ENCODE results near the gene DYNC1I1.

Gene DYNC1I1

GRCh38 chr7:95865716-95866371, 93.5 kb downstream of the DYNC1I1 start:
- DNase-seq: no peak

GRCh38 chr7:95867309-95867708, 95.0 kb downstream of the DYNC1I1 start:
- DNase-seq: no peak

- DNase-seq: peak; percentile 11
Observed at GRCh38 chr7:95871075-95871848, 98.9 kb downstream of the DYNC1I1 start.

GRCh38 chr7:95871896-95872295, 99.5 kb downstream of the DYNC1I1 start:
- no peak for DNase-seq

- no peak for DNase-seq
Observed at GRCh38 chr7:95874129-95874528, 101.8 kb downstream of the DYNC1I1 start.

- no peak for DNase-seq
Observed at GRCh38 chr7:95874541-95875265, 102.3 kb downstream of the DYNC1I1 start.

- no peak for DNase-seq
Observed at GRCh38 chr7:95875519-95875918, 103.2 kb downstream of the DYNC1I1 start.

- DNase-seq: no peak
Observed at GRCh38 chr7:95878677-95879076, 106.3 kb downstream of the DYNC1I1 start.

- DNase-seq: no peak
Observed at GRCh38 chr7:95881597-95881996, 109.2 kb downstream of the DYNC1I1 start.

GRCh38 chr7:95883217-95883616, 110.9 kb downstream of the DYNC1I1 start:
- DNase-seq: no peak

- DNase-seq: no peak
Observed at GRCh38 chr7:95886501-95887090, 114.2 kb downstream of the DYNC1I1 start.

- DNase-seq: no peak
Observed at GRCh38 chr7:95893484-95893883, 121.1 kb downstream of the DYNC1I1 start.

GRCh38 chr7:95897557-95898251, 125.3 kb downstream of the DYNC1I1 start:
- DNase-seq: peak; percentile 95

GRCh38 chr7:95899919-95900513, 127.7 kb downstream of the DYNC1I1 start:
- no peak for DNase-seq

- no peak for DNase-seq
Observed at GRCh38 chr7:95901006-95901405, 128.7 kb downstream of the DYNC1I1 start.

GRCh38 chr7:95904099-95904498, 131.7 kb downstream of the DYNC1I1 start:
- no peak for DNase-seq

GRCh38 chr7:95905167-95905566, 132.8 kb downstream of the DYNC1I1 start:
- no peak for DNase-seq

- DNase-seq: no peak
Observed at GRCh38 chr7:95906851-95907250, 134.5 kb downstream of the DYNC1I1 start.

GRCh38 chr7:95907337-95907736, 135.0 kb downstream of the DYNC1I1 start:
- DNase-seq: no peak

- DNase-seq: no peak
Observed at GRCh38 chr7:95908499-95908898, 136.1 kb downstream of the DYNC1I1 start.

- DNase-seq: no peak
Observed at GRCh38 chr7:95910341-95910740, 138.0 kb downstream of the DYNC1I1 start.

GRCh38 chr7:95915731-95916130, 143.4 kb downstream of the DYNC1I1 start:
- DNase-seq: peak; percentile 49
